Loucy (cell line): ENCODE measurements around the gene VTCN1.
"Not testable (repeated sequence)": the region's sequence is repeated elsewhere in the genome, so short reads cannot be mapped to it uniquely, and the experiment has no call there.

Source experiments
- H2AFZ ChIP-seq: fragments of 200-600 bp; sonication (generic); 2 replicates; pipeline ENCODE4 v1.6.0; 2016; ENCODE audit warnings: antibody characterized with exemption, mild to moderate bottlenecking, low read length, moderate library complexity
- H3F3A ChIP-seq: fragments of 200-600 bp; 2 replicates; pipeline ENCODE4 v1.6.0; 2016; ENCODE audit warnings: antibody characterized with exemption, low read depth, mild to moderate bottlenecking
- H3K27me3 ChIP-seq: fragments of 200-600 bp; sonication (generic); 2 replicates; pipeline ENCODE4 v1.6.1; 2014; ENCODE audit warnings: low read length, mild to moderate bottlenecking; ENCODE audit not compliant: insufficient read depth, poor library complexity, severe bottlenecking
- H3K36me3 ChIP-seq: fragments of 200-600 bp; sonication (generic); 2 replicates; pipeline ENCODE4 v1.6.1; 2016; ENCODE audit warnings: low read length; ENCODE audit not compliant: insufficient read depth
- H3K4me1 ChIP-seq: fragments of 200-600 bp; sonication (generic); 2 replicates; pipeline ENCODE4 v1.5.1; 2014; ENCODE audit warnings: low read length, mild to moderate bottlenecking; ENCODE audit not compliant: insufficient read depth, poor library complexity, severe bottlenecking
- H3K4me2 ChIP-seq: fragments of 200-600 bp; sonication (generic); 2 replicates; pipeline ENCODE4 v1.6.0; 2014; ENCODE audit warnings: antibody characterized with exemption, low read length, low read depth, mild to moderate bottlenecking; ENCODE audit not compliant: poor library complexity, severe bottlenecking
- H3K4me3 ChIP-seq: fragments of 200-600 bp; sonication (generic); 2 replicates; pipeline ENCODE4 v1.5.1; 2014; ENCODE audit warnings: low read length, mild to moderate bottlenecking, mixed read lengths; ENCODE audit not compliant: poor library complexity, severe bottlenecking
- H3K79me2 ChIP-seq: fragments of 200-600 bp; sonication (generic); 2 replicates; pipeline ENCODE4 v1.6.1; 2014; ENCODE audit warnings: low read length; ENCODE audit not compliant: insufficient read depth
- H3K9ac ChIP-seq: fragments of 200-600 bp; sonication (generic); 2 replicates; pipeline ENCODE4 v1.6.0; 2014; ENCODE audit warnings: mild to moderate bottlenecking, low read depth, low read length, moderate library complexity; ENCODE audit not compliant: poor library complexity, severe bottlenecking
- H3K9me2 ChIP-seq: fragments of 200-600 bp; sonication (generic); replicated peaks from 2 replicates; pipeline ENCODE4 v1.6.1; 2016; ENCODE audit warnings: low read depth, low read length, mixed read lengths
- H3K9me3 ChIP-seq: fragments of 200-600 bp; sonication (generic); 2 replicates; pipeline ENCODE4 v1.6.1; 2014; ENCODE audit warnings: mild to moderate bottlenecking, antibody characterized with exemption, low read length, low read depth; ENCODE audit not compliant: insufficient read depth
- H4K20me1 ChIP-seq: fragments of 200-600 bp; sonication (generic); 2 replicates; pipeline ENCODE4 v1.6.0; 2014; ENCODE audit warnings: antibody characterized with exemption, low read length, mild to moderate bottlenecking; ENCODE audit not compliant: insufficient read depth, poor library complexity, severe bottlenecking
- CTCF ChIP-seq: fragments of 200-600 bp; sonication (generic); conservative IDR thresholded peaks from 2 replicates; pipeline ENCODE4 v1.5.1; 2014; ENCODE audit warnings: mild to moderate bottlenecking, antibody characterized with exemption, low read length
- EZH2phosphoT487 ChIP-seq: fragments of 200-600 bp; IDR thresholded peaks from 2 replicates; pipeline ENCODE4 v1.6.1; 2018; ENCODE audit warnings: antibody characterized with exemption, mild to moderate bottlenecking, moderate library complexity, borderline replicate concordance

The VTCN1 gene, protein sequence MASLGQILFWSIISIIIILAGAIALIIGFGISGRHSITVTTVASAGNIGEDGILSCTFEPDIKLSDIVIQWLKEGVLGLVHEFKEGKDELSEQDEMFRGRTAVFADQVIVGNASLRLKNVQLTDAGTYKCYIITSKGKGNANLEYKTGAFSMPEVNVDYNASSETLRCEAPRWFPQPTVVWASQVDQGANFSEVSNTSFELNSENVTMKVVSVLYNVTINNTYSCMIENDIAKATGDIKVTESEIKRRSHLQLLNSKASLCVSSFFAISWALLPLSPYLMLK

GRCh38 chr1:117210831-117211261 lies at the start of gene VTCN1:
Gene VTCN1, minus strand, starts transcription at chr1:117210927. Its CDS starts 72 bp downstream, at chr1:117210855.
- Histone ChIP-seq H4K20me1 (no peaks in the 10 kb centered on the region), H3K4me1 (no peaks in the 10 kb centered on the region), H3K79me2 (no peaks in the 10 kb centered on the region), H3K4me2 (no peak within 1 kb of the TSS), H3K9ac (no peak within 1 kb of the TSS), H3K4me3 (no peak within 1 kb of the TSS), H3K27me3 (no peaks in the 10 kb centered on the region), H3F3A (no peaks in the 10 kb centered on the region), H3K9me2 (no peaks in the 10 kb centered on the region), H2AFZ (no peak within 1 kb of the TSS), H3K9me3 (no peaks in the 10 kb centered on the region), H3K36me3 (no peaks in the 10 kb centered on the region)
- TF ChIP-seq CTCF, result no peak
- TF ChIP-seq EZH2phosphoT487, result no peak

DNA sequence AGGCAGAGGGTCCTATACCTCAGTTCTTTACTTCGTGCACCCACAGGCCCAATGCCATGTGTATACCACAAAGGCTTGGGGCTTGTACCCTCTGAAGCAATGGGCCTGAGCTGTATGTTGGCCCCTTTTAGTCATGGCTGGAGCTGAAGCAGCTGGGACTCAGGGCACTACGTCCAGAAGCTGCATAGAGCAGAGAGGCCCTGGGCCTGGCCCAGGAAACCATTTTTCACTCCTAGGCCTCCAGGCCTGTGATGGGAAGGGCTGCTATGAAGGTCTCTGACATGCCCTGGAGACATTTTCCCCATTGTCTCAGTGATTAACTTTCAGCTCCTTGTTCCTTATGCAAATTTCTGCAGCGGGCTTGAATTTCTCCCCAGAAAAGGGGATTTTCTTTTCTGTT lies 48.1 kb upstream of the VTCN1 start:
- Histone ChIP-seq H2AFZ (no peak overlapping the region), H4K20me1 (no peaks in the 10 kb centered on the region), H3K9me2 (no peaks in the 10 kb centered on the region), H3K36me3 (no peaks in the 10 kb centered on the region), H3K4me2 (no peak overlapping the region), H3K4me3 (no peak overlapping the region), H3K79me2 (no peaks in the 10 kb centered on the region), H3F3A (no peaks in the 10 kb centered on the region), H3K4me1 (no peaks in the 10 kb centered on the region), H3K9me3 (no peaks in the 10 kb centered on the region; the same call in 1 of the 2 replicates), H3K27me3 (no peaks in the 10 kb centered on the region), H3K9ac (no peak overlapping the region)
- TF ChIP-seq EZH2phosphoT487 (no peak), CTCF (no peak)

DNA sequence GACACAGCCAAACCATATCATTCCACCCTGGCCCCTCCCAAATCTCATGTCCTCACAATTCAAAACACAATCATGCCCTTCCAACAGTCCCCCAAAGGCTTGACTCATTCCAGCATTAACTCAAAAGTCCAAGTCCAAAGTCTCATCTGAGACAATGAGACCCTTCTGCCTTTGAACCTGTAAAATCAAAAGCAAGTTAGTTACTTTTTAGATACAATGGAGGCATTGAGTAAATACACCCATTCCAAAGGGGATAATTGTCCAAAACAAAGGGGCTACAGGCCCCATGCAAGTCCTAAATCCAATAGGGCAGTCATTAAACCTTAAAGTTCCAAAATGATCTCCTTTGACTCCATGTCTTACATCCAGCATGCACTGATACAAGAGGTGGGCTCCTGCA lies 47.3 kb upstream of the VTCN1 start:
- not testable (repeated sequence) for H3K9me2 ChIP-seq, H3K4me3 ChIP-seq, H3K36me3 ChIP-seq, H2AFZ ChIP-seq, H3K4me1 ChIP-seq, H3K9me3 ChIP-seq, H3F3A ChIP-seq, H3K79me2 ChIP-seq, H4K20me1 ChIP-seq, H3K27me3 ChIP-seq, H3K9ac ChIP-seq, H3K4me2 ChIP-seq

DNA sequence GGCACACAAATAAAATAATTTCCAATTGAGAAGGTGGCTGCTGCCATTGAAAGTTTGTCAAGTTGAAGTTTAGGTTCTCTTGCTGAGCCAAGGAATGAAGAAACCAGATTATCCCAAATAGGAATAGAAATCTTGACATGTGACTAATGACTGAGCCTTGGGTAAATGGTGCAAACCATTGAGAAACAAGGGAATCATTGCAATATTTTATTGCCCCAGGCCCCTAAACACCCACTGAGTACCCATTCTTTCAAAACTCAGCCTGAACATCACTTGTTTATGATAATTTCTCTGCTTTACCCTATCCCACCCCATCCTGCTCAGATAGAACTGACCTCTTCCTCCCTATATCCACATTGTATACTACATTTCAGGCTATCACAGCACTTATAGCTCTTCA lies 46.6 kb upstream of the VTCN1 start:
- H3K79me2 ChIP-seq, result no peaks in the 10 kb centered on the region
- no peak overlapping the region for H2AFZ ChIP-seq
- TF ChIP-seq CTCF (no peak), EZH2phosphoT487 (no peak)
- no peak overlapping the region for H3K9ac ChIP-seq
- no peaks in the 10 kb centered on the region for H3K9me2 ChIP-seq
- no peaks in the 10 kb centered on the region for H4K20me1 ChIP-seq
- H3K4me1 ChIP-seq, result no peaks in the 10 kb centered on the region
- H3F3A ChIP-seq, result no peaks in the 10 kb centered on the region
- no peaks in the 10 kb centered on the region; the same call in 1 of the 2 replicates for H3K9me3 ChIP-seq
- H3K4me3 ChIP-seq, result no peak overlapping the region
- no peaks in the 10 kb centered on the region for H3K27me3 ChIP-seq
- H3K4me2 ChIP-seq, result no peak overlapping the region
- H3K36me3 ChIP-seq, result no peaks in the 10 kb centered on the region
